ENCODE measurements around the gene TPBG. TPM values are rescaled to one million over a fixed set of nuclear protein-coding genes. Genes with fewer than 3 reads are reported as not detected.
A peak's percentile ranks its signal among the peaks of the same experiment; 100 is the strongest.

Gene TPBG
- total RNA-seq, 1 donor from 2014 or later = 25.7 TPM

- no peak for DNase-seq (ENCODE audit: low read depth)
- TF ChIP-seq CTCF (conservative IDR thresholded peaks at IDR 0.05; ENCODE audit: low read depth, low read length) = no peak
- H3K4me3 ChIP-seq (ENCODE audit: low read depth, low read length) = peak overlapping the region; percentile 89
Observed at GRCh38 chr6:82364087-82365015, 734 bp downstream of the TPBG start.

DNA sequence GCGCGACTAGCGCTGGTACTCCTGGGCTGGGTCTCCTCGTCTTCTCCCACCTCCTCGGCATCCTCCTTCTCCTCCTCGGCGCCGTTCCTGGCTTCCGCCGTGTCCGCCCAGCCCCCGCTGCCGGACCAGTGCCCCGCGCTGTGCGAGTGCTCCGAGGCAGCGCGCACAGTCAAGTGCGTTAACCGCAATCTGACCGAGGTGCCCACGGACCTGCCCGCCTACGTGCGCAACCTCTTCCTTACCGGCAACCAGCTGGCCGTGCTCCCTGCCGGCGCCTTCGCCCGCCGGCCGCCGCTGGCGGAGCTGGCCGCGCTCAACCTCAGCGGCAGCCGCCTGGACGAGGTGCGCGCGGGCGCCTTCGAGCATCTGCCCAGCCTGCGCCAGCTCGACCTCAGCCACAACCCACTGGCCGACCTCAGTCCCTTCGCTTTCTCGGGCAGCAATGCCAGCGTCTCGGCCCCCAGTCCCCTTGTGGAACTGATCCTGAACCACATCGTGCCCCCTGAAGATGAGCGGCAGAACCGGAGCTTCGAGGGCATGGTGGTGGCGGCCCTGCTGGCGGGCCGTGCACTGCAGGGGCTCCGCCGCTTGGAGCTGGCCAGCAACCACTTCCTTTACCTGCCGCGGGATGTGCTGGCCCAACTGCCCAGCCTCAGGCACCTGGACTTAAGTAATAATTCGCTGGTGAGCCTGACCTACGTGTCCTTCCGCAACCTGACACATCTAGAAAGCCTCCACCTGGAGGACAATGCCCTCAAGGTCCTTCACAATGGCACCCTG, 1.6 kb downstream of the TPBG start:
- H3K4me3 ChIP-seq (ENCODE audit: low read depth, low read length) = peak overlapping the region; percentile 89
- TF ChIP-seq CTCF (conservative IDR thresholded peaks at IDR 0.05; ENCODE audit: low read depth, low read length) = no peak
- DNase-seq (ENCODE audit: low read depth) = no peak

GRCh38 chr6:82367704-82368103, 4.1 kb downstream of the TPBG start:
- TF ChIP-seq CTCF (conservative IDR thresholded peaks at IDR 0.05; ENCODE audit: low read depth, low read length) = no peak
- no peak overlapping the region for H3K4me3 ChIP-seq (ENCODE audit: low read depth, low read length)
- DNase-seq (ENCODE audit: low read depth) = no peak

- DNase-seq (ENCODE audit: low read depth) = no peak
- no peak for TF ChIP-seq CTCF (conservative IDR thresholded peaks at IDR 0.05; ENCODE audit: low read depth, low read length)
- no peak overlapping the region for H3K4me3 ChIP-seq (ENCODE audit: low read depth, low read length)
Observed at GRCh38 chr6:82370788-82371187, 7.2 kb downstream of the TPBG start.

DNA sequence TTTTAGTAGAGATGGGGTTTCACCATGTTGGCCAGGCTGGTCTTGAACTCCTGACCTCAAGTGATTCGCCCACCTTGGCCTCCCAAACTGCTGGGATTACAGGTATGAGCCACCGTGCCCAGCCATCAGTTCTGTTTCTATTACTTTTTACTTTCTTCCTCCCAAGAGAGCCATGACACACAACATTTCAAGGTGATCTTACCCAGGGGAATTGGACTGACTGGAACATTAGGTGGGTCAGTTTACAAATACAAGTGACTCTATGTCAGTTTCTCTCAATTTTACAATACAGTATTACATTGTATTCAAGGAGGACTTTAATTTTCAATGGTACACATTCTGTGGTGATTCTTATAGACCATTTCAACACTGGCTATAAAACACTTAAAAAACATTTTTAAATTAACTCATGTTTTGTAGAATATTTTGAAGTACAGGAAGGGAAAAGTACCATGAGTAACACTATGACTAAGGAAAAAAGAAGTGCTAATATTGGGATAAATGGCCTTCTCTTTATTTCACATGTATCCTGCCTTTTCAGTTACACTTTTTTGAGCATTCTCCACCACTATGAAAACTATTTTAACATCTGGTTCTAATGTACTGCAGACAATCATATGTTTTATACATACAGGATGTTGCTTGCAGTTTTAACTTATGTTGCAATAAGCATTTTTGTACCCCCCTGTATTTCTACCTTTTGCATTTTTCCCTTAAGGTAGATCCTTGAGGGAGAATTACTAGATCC, 8.4 kb downstream of the TPBG start:
- DNase-seq (ENCODE audit: low read depth) = no peak
- H3K4me3 ChIP-seq (ENCODE audit: low read depth, low read length) = no peak overlapping the region
- TF ChIP-seq CTCF (conservative IDR thresholded peaks at IDR 0.05; ENCODE audit: low read depth, low read length) = no peak

- no peak for TF ChIP-seq CTCF (conservative IDR thresholded peaks at IDR 0.05; ENCODE audit: low read depth, low read length)
- H3K4me3 ChIP-seq (ENCODE audit: low read depth, low read length) = no peak overlapping the region
- no peak for DNase-seq (ENCODE audit: low read depth)
Observed at GRCh38 chr6:82372656-82373055, 9.0 kb downstream of the TPBG start.
